HCT116 (cell line): ENCODE measurements around the gene TMEM269. TPM values are rescaled to one million over a fixed set of nuclear protein-coding genes. Genes with fewer than 3 reads are reported as not detected.

Experiments used
- ATAC-seq: fragments of 200-7000 bp; cut with Tn5 transposase; 2 replicates; pipeline ENCODE4 v1.9.1; 2020; ENCODE audit warnings: mild to moderate bottlenecking, moderate library complexity
- BruUV-seq: library from RNA; stranded (reverse); fragments of 400-500 nt; replicated peaks from 2 replicates; lab custom pipeline; 2021; lab: Mats Ljungman, UMichigan
- CTCF ChIA-PET: fragments of 300-600 bp; sonication (Branson Sonifier 250); formaldehyde crosslinking; loops from one replicate; lab custom pipeline; 2021; ENCODE audit warnings: antibody characterized with exemption; lab: Charles Lee
- POLR2A ChIA-PET: fragments of 300-600, 350-600 bp; sonication (Branson Sonifier 250); formaldehyde crosslinking; loops from one replicate; lab custom pipeline; 2021; ENCODE audit warnings: antibody characterized with exemption; lab: Charles Lee
- RAD21 ChIA-PET, 2 experiments: fragments of 300-600 bp; sonication (Branson Sonifier 250); formaldehyde crosslinking; loops; one replicate each; lab custom pipeline; 2023; ENCODE audit warnings: low total read pairs in 2 of 2; ENCODE audit not compliant: uncharacterized antibody in 2 of 2, unreplicated experiment in 2 of 2, low non-redundant PET in 1 of 2; lab: Charles Lee
- DNase-seq: peaks from one replicate; pipeline ENCODE4 v3.0.0-alpha.2; 2010; ENCODE audit warnings: low read depth, low spot score
- H2AFZ ChIP-seq: fragments of 200-600 bp; shearing (Covaris generic), sonication (generic); 2 replicates; pipeline ENCODE4 v1.6.1; 2017; ENCODE audit warnings: low read depth, mixed run types, mixed read lengths, antibody characterized with exemption, low read length; ENCODE audit not compliant: poor library complexity, severe bottlenecking
- H3K27ac ChIP-seq: 2 replicates; pipeline ENCODE4 v1.5.1; 2012; ENCODE audit warnings: low read depth, low read length
- H3K27me3 ChIP-seq: fragments of 200-600 bp; sonication (generic); 2 replicates; pipeline ENCODE4 v1.6.1; 2016; ENCODE audit warnings: mixed run types, low read length, mixed read lengths; ENCODE audit not compliant: insufficient read depth
- H3K36me3 ChIP-seq, 2 experiments: fragments of 200-500 bp in 1 of 2; fragments of 200-600 bp in 1 of 2; sonication (Bioruptor generic) in 1 of 2; sonication (generic) in 1 of 2; 2 replicates each; pipeline versions ENCODE4 v1.5.1 to v1.6.1; 2014 to 2016; ENCODE audit warnings: low read length in 2 of 2, inconsistent platforms in 1 of 2, mixed read lengths in 1 of 2, mixed run types in 1 of 2; ENCODE audit not compliant: insufficient read depth in 2 of 2, control insufficient read depth in 1 of 2
- H3K4me1 ChIP-seq, 2 experiments: fragments of 200-600 bp in 1 of 2; sonication (generic) in 1 of 2; 2 replicates each; pipeline versions ENCODE4 v1.5.1 to v1.6.1; 2012 to 2017; ENCODE audit warnings: low read length in 2 of 2, inconsistent platforms in 1 of 2, mild to moderate bottlenecking in 1 of 2, mixed read lengths in 1 of 2, mixed run types in 1 of 2, moderate library complexity in 1 of 2; ENCODE audit not compliant: insufficient read depth in 2 of 2, control insufficient read depth in 1 of 2
- H3K4me2 ChIP-seq: fragments of 200-600 bp; sonication (generic); 2 replicates; pipeline ENCODE4 v1.6.1; 2017; ENCODE audit warnings: mixed run types, low read length, mixed read lengths
- H3K4me3 ChIP-seq, 2 experiments: fragments of 200-600 bp in 1 of 2; sonication (generic) in 1 of 2; replicated peaks in 1 of 2; 2 replicates each; pipeline ENCODE4 v1.5.1; 2011 to 2016; ENCODE audit warnings: low read length in 2 of 2, control low read depth in 1 of 2, low read depth in 1 of 2, mild to moderate bottlenecking in 1 of 2, mixed read lengths in 1 of 2, mixed run types in 1 of 2
- H3K79me2 ChIP-seq: fragments of 200-600 bp; sonication (generic); 2 replicates; pipeline ENCODE4 v1.6.1; 2017; ENCODE audit warnings: mild to moderate bottlenecking, mixed run types, low read length, moderate library complexity, mixed read lengths; ENCODE audit not compliant: insufficient read depth
- H3K9ac ChIP-seq: fragments of 200-600 bp; sonication (generic); 2 replicates; pipeline ENCODE4 v1.6.1; 2016; ENCODE audit warnings: low read length, mixed read lengths
- H3K9me2 ChIP-seq: fragments of 200-600 bp; sonication (generic), shearing (Covaris generic); 2 replicates; pipeline ENCODE4 v1.6.1; 2017; ENCODE audit warnings: mixed run types, mild to moderate bottlenecking, moderate library complexity; ENCODE audit not compliant: insufficient read depth
- H3K9me3 ChIP-seq, 2 experiments: fragments of 200-500 bp in 1 of 2; fragments of 200-600 bp in 1 of 2; sonication (Bioruptor generic) in 1 of 2; sonication (generic) in 1 of 2; 2 replicates each; pipeline ENCODE4 v1.6.1; 2014 to 2017; ENCODE audit warnings: low read length in 2 of 2, mixed read lengths in 2 of 2, inconsistent platforms in 1 of 2, low read depth in 1 of 2, mild to moderate bottlenecking in 1 of 2, mixed run types in 1 of 2, moderate library complexity in 1 of 2; ENCODE audit not compliant: control insufficient read depth in 1 of 2, insufficient read depth in 1 of 2
- H4K20me1 ChIP-seq: fragments of 200-600 bp; sonication (generic), shearing (Covaris generic); 2 replicates; pipeline ENCODE4 v1.6.1; 2017; ENCODE audit warnings: mixed run types, mild to moderate bottlenecking, moderate library complexity; ENCODE audit not compliant: insufficient read depth
- CBX3 ChIP-seq: IDR thresholded peaks from 2 replicates; pipeline ENCODE4 v1.6.1; 2012; ENCODE audit warnings: low read depth
- EGR1 ChIP-seq: IDR thresholded peaks from 2 replicates; pipeline ENCODE4 v1.6.1; 2012; ENCODE audit warnings: low read depth
- ELF1 ChIP-seq: IDR thresholded peaks from 2 replicates; pipeline ENCODE4 v1.6.1; 2012; ENCODE audit warnings: low read depth, borderline replicate concordance
- EZH2phosphoT487 ChIP-seq: fragments of 200-600 bp; IDR thresholded peaks from 2 replicates; pipeline ENCODE4 v1.6.1; 2018; ENCODE audit warnings: antibody characterized with exemption, borderline replicate concordance
- ZFX ChIP-seq: fragments of 450-650 bp; IDR thresholded peaks from 2 replicates; pipeline ENCODE4 v1.6.1; 2017
- intact Hi-C: fragments of 100-400 bp; cut with micrococcal nuclease; formaldehyde crosslinking; loops from 2 replicates; pipeline ENCODE4 v1.10.0; 2022
- total RNA-seq: library from RNA; stranded (reverse); gene quantifications from one replicate; pipeline ENCODE4 v1.2.1, GENCODE V29; 2021; ENCODE audit not compliant: unreplicated experiment
- TF ChIP-seq, protein P1 (sequence below): IDR thresholded peaks from 2 replicates; pipeline ENCODE4 v1.6.1; 2012; ENCODE audit warnings: low read depth
- TF ChIP-seq, protein P2 (sequence below): IDR thresholded peaks from 2 replicates; pipeline ENCODE4 v1.6.1; 2011; ENCODE audit warnings: mild to moderate bottlenecking, low read length, moderate library complexity; ENCODE audit not compliant: insufficient replicate concordance; ENCODE audit errors: extremely low read depth

The TMEM269 gene
- total RNA-seq, 1 experiment from 2014 or later: 0.34 TPM

DNA sequence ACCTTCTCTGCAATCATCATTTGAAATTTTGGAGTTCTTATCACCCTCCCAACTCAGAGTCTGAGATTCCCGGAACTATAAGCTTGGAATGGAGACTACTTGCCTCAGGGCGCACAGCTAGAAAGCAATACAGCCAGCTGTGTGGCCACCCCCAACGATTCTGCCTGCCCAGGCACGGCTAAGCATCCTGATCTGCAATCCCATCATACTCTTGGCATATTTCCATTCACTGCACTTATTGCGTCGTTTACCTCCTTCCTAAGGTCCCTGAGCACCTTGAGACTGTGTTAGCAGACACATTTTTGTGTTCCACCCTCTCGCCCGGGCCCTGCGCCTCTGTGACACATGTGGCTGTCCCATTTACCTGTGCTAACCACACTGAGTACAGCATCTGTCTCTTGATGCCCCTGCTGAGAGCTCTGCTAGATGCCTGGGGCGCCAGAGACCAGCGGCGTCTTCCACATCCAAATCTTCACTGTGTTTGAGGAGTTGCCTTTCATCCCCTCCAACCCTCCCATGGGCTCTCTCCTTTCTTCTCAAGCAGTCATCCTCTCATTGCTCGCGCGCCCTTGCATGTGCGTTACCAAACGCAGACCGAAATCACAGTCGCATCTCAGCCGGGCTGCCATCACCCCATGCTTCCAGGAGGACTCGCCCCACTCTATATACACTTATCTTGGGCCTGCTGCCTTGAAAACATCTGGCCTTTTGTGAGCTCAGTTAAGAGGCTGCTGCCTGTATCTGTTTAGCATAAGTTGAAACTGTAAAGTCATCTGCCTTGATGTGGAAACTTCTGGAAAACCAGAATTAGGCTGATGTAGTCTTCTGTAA is 41.3 kb upstream of the TMEM269 start:
- Histone ChIP-seq H3K27me3 (no peaks in the 10 kb centered on the region), H3K9me2 (no peaks in the 10 kb centered on the region), H3K9me3 (no peaks in the 10 kb centered on the region), H3K4me2 (no peak overlapping the region), H3K4me3 (no peak overlapping the region), H3K27ac (no peak overlapping the region), H3K79me2 (no peaks in the 10 kb centered on the region), H3K36me3 (no peaks in the 10 kb centered on the region), H4K20me1 (no peaks in the 10 kb centered on the region), H2AFZ (no peak overlapping the region), H3K9ac (no peak overlapping the region), H3K4me1 (no peaks in the 10 kb centered on the region)
- intact Hi-C loops: no loop called here
- ChIA-PET POLR2A (no interaction called here), CTCF (interaction anchor here (1.0 kb wide), 1 partner anchor 330 kb away, joined by 3 read pairs; no protein-coding TSS in a partner anchor), RAD21 (no interaction called here)
- BruUV-seq: no TSS peak
- DNase-seq: no peak
- no peak for TF ChIP-seq EZH2phosphoT487
- TF ChIP-seq ELF1: no peak
- TF ChIP-seq CBX3: no peak
- TF ChIP-seq, protein P1, sequence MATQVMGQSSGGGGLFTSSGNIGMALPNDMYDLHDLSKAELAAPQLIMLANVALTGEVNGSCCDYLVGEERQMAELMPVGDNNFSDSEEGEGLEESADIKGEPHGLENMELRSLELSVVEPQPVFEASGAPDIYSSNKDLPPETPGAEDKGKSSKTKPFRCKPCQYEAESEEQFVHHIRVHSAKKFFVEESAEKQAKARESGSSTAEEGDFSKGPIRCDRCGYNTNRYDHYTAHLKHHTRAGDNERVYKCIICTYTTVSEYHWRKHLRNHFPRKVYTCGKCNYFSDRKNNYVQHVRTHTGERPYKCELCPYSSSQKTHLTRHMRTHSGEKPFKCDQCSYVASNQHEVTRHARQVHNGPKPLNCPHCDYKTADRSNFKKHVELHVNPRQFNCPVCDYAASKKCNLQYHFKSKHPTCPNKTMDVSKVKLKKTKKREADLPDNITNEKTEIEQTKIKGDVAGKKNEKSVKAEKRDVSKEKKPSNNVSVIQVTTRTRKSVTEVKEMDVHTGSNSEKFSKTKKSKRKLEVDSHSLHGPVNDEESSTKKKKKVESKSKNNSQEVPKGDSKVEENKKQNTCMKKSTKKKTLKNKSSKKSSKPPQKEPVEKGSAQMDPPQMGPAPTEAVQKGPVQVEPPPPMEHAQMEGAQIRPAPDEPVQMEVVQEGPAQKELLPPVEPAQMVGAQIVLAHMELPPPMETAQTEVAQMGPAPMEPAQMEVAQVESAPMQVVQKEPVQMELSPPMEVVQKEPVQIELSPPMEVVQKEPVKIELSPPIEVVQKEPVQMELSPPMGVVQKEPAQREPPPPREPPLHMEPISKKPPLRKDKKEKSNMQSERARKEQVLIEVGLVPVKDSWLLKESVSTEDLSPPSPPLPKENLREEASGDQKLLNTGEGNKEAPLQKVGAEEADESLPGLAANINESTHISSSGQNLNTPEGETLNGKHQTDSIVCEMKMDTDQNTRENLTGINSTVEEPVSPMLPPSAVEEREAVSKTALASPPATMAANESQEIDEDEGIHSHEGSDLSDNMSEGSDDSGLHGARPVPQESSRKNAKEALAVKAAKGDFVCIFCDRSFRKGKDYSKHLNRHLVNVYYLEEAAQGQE: no peak
- TF ChIP-seq, protein P2, sequence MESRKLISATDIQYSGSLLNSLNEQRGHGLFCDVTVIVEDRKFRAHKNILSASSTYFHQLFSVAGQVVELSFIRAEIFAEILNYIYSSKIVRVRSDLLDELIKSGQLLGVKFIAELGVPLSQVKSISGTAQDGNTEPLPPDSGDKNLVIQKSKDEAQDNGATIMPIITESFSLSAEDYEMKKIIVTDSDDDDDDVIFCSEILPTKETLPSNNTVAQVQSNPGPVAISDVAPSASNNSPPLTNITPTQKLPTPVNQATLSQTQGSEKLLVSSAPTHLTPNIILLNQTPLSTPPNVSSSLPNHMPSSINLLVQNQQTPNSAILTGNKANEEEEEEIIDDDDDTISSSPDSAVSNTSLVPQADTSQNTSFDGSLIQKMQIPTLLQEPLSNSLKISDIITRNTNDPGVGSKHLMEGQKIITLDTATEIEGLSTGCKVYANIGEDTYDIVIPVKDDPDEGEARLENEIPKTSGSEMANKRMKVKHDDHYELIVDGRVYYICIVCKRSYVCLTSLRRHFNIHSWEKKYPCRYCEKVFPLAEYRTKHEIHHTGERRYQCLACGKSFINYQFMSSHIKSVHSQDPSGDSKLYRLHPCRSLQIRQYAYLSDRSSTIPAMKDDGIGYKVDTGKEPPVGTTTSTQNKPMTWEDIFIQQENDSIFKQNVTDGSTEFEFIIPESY: no peak
- no peak for TF ChIP-seq EGR1
- no peak for TF ChIP-seq ZFX
- ATAC-seq: no peak
